H1 (cell line): ENCODE results near the gene TXNDC11. TPM values are rescaled to one million over a fixed set of nuclear protein-coding genes. Genes with fewer than 3 reads are reported as not detected.

ENCODE experiments used
- CTCF ChIA-PET: fragments of 300-600 bp; sonication (Branson Sonifier 250); formaldehyde crosslinking; loops from one replicate; lab custom pipeline; 2021; ENCODE audit not compliant: partially characterized antibody; lab: Charles Lee
- POLR2A ChIA-PET: fragments of 300-600 bp; sonication (Branson Sonifier 250); formaldehyde crosslinking; loops from one replicate; lab custom pipeline; 2021; ENCODE audit warnings: inconsistent platforms; ENCODE audit not compliant: partially characterized antibody; lab: Charles Lee
- DNase-seq, 2 experiments: peaks; one replicate each; pipeline versions ENCODE4 v3.0.0 to v3.0.0-alpha.2; 2010 to 2022; ENCODE audit warnings: low spot score in 2 of 2, low read depth in 1 of 2, mixed read lengths in 1 of 2
- FAIRE-seq: peaks from 2 replicates; lab custom pipeline; 2011; peaks lifted over from hg19 to GRCh38; lab: Jason Lieb, UNC
- H2AFZ ChIP-seq: 2 replicates; pipeline ENCODE4 v1.8.1; 2012; ENCODE audit warnings: low read length, inconsistent platforms
- H2AK5ac ChIP-seq: 2 replicates; pipeline ENCODE4 v1.6.1; 2013; ENCODE audit warnings: low read depth, low read length
- H2BK120ac ChIP-seq: replicated peaks from 2 replicates; pipeline ENCODE3; 2013; ENCODE audit warnings: low read depth, low read length, inconsistent platforms
- H2BK12ac ChIP-seq: 2 replicates; pipeline ENCODE4 v1.6.1; 2013; ENCODE audit warnings: low read depth, low read length
- H2BK15ac ChIP-seq: 2 replicates; pipeline ENCODE4 v1.6.1; 2013; ENCODE audit warnings: low read length
- H2BK20ac ChIP-seq: 2 replicates; pipeline ENCODE4 v1.6.1; 2013; ENCODE audit warnings: low read length
- H2BK5ac ChIP-seq: 2 replicates; pipeline ENCODE4 v1.6.1; 2013; ENCODE audit warnings: low read depth, low read length
- H3K14ac ChIP-seq: 2 replicates; pipeline ENCODE4 v1.6.1; 2013; ENCODE audit warnings: inconsistent platforms; ENCODE audit not compliant: insufficient read length
- H3K18ac ChIP-seq: 2 replicates; pipeline ENCODE4 v1.6.1; 2013; ENCODE audit warnings: low read length; ENCODE audit errors: extremely low read depth
- H3K23ac ChIP-seq: 2 replicates; pipeline ENCODE4 v1.6.1; 2013; ENCODE audit warnings: inconsistent platforms; ENCODE audit not compliant: insufficient read length
- H3K23me2 ChIP-seq: 2 replicates; pipeline ENCODE4 v1.6.1; 2013; ENCODE audit warnings: low read depth, low read length
- H3K27ac ChIP-seq: 2 replicates; pipeline ENCODE4 v1.6.1; 2011; ENCODE audit warnings: low read depth, low read length, inconsistent platforms
- H3K27me3 ChIP-seq, 4 experiments: replicated peaks in 1 of 4; 1 replicate in 1 of 4; 2 replicates in 3 of 4; pipeline versions ENCODE4 v1.6.1 to v1.8.1; 2011 to 2013; ENCODE audit warnings: low read length in 3 of 4, mild to moderate bottlenecking in 3 of 4, inconsistent platforms in 2 of 4, mixed read lengths in 2 of 4, moderate library complexity in 1 of 4; ENCODE audit not compliant: control insufficient read depth in 3 of 4, insufficient read depth in 3 of 4; ENCODE audit errors: extremely low read depth in 1 of 4
- H3K36me3 ChIP-seq, 4 experiments: 2 replicates each; pipeline versions ENCODE4 v1.6.1 to v1.8.1; 2011 to 2013; ENCODE audit warnings: mild to moderate bottlenecking in 4 of 4, low read length in 3 of 4, moderate library complexity in 2 of 4, control low read depth in 1 of 4, inconsistent platforms in 1 of 4; ENCODE audit not compliant: insufficient read depth in 4 of 4, control insufficient read depth in 2 of 4
- H3K4ac ChIP-seq: replicated peaks from 2 replicates; pipeline ENCODE3; 2013; ENCODE audit warnings: low read length, low read depth, mixed read lengths, inconsistent platforms; ENCODE audit not compliant: insufficient read length
- H3K4me1 ChIP-seq, 4 experiments: replicated peaks in 1 of 4; 1 replicate in 1 of 4; 2 replicates in 3 of 4; pipeline versions ENCODE4 v1.6.1 to v1.8.1; 2011 to 2013; ENCODE audit warnings: low read length in 3 of 4, inconsistent platforms in 2 of 4, mixed read lengths in 1 of 4; ENCODE audit not compliant: insufficient read depth in 4 of 4, control insufficient read depth in 3 of 4
- H3K4me2 ChIP-seq, 2 experiments: 2 replicates each; pipeline versions ENCODE4 v1.6.1 to v1.8.1; 2011 to 2013; ENCODE audit warnings: low read depth in 2 of 2, low read length in 2 of 2, control low read depth in 1 of 2, inconsistent platforms in 1 of 2, mild to moderate bottlenecking in 1 of 2; ENCODE audit not compliant: insufficient read depth in 1 of 2
- H3K4me3 ChIP-seq, 4 experiments: fragments of 200-600, 300-600 bp in 1 of 4; sonication (generic), shearing (Covaris generic), sonication (Bioruptor Twin) in 1 of 4; 2 replicates each; pipeline versions ENCODE4 v1.5.1 to v1.8.1; 2011 to 2016; ENCODE audit warnings: low read length in 4 of 4, low read depth in 3 of 4, control low read depth in 2 of 4, inconsistent platforms in 2 of 4, mild to moderate bottlenecking in 2 of 4, mixed read lengths in 1 of 4, moderate library complexity in 1 of 4; ENCODE audit not compliant: insufficient read depth in 2 of 4; ENCODE audit errors: extremely low read depth in 1 of 4
- H3K56ac ChIP-seq: replicated peaks from 2 replicates; pipeline ENCODE3; 2013; ENCODE audit warnings: low read depth, mild to moderate bottlenecking, mixed read lengths, low read length, inconsistent platforms; ENCODE audit not compliant: insufficient read length
- H3K79me1 ChIP-seq: 2 replicates; pipeline ENCODE4 v1.6.1; 2013; ENCODE audit warnings: low read depth, low read length, control low read depth
- H3K79me2 ChIP-seq, 2 experiments: 2 replicates each; pipeline versions ENCODE4 v1.6.1 to v1.8.1; 2012 to 2013; ENCODE audit warnings: low read length in 2 of 2, mild to moderate bottlenecking in 2 of 2, inconsistent platforms in 1 of 2; ENCODE audit not compliant: insufficient read depth in 2 of 2, control insufficient read depth in 1 of 2
- H3K9ac ChIP-seq, 4 experiments: replicated peaks in 1 of 4; 1 replicate in 1 of 4; 2 replicates in 3 of 4; pipeline versions ENCODE4 v1.6.1 to v1.8.1; 2011 to 2013; ENCODE audit warnings: low read depth in 3 of 4, low read length in 3 of 4, control low read depth in 2 of 4, mild to moderate bottlenecking in 2 of 4, moderate library complexity in 2 of 4, inconsistent platforms in 1 of 4; ENCODE audit errors: extremely low read depth in 1 of 4
- H3K9me3 ChIP-seq, 2 experiments: 2 replicates each; pipeline versions ENCODE4 v1.6.1 to v1.8.1; 2012 to 2013; ENCODE audit warnings: mild to moderate bottlenecking in 2 of 2, moderate library complexity in 2 of 2, control low read depth in 1 of 2, inconsistent platforms in 1 of 2, low read depth in 1 of 2, low read length in 1 of 2, mixed read lengths in 1 of 2; ENCODE audit not compliant: insufficient read depth in 2 of 2
- H4K20me1 ChIP-seq, 2 experiments: replicated peaks in 1 of 2; 2 replicates each; pipeline versions ENCODE3 to v1.8.1; 2011 to 2013; ENCODE audit warnings: inconsistent platforms in 2 of 2, low read length in 2 of 2, mild to moderate bottlenecking in 1 of 2; ENCODE audit not compliant: insufficient read depth in 2 of 2, control insufficient read depth in 1 of 2
- H4K5ac ChIP-seq: 2 replicates; pipeline ENCODE4 v1.6.1; 2013; ENCODE audit warnings: low read length, low read depth, mixed read lengths, inconsistent platforms; ENCODE audit not compliant: insufficient read length
- H4K8ac ChIP-seq: 2 replicates; pipeline ENCODE4 v1.8.0; 2013; ENCODE audit warnings: mild to moderate bottlenecking, moderate library complexity, low read length, inconsistent platforms; ENCODE audit not compliant: insufficient read depth; ENCODE audit errors: extremely low read depth
- H4K91ac ChIP-seq: replicated peaks from 2 replicates; pipeline ENCODE3; 2013; ENCODE audit warnings: low read length, mixed read lengths, inconsistent platforms; ENCODE audit not compliant: insufficient read length
- CTCF ChIP-seq, 3 experiments: IDR thresholded peaks; 1 replicate in 2 of 3; 2 replicates in 1 of 3; pipeline versions ENCODE4 v1.5.1 to v1.6.1; 2011; ENCODE audit warnings: low read length in 3 of 3, mild to moderate bottlenecking in 3 of 3, inconsistent platforms in 2 of 3, low read depth in 1 of 3, moderate library complexity in 1 of 3; ENCODE audit not compliant: insufficient read depth in 1 of 3; ENCODE audit errors: control extremely low read depth in 1 of 3
- EZH2 ChIP-seq: fragments of 200-600 bp; sonication (generic); IDR thresholded peaks from 2 replicates; pipeline ENCODE4 v1.7.1; 2012; ENCODE audit warnings: low read depth, mild to moderate bottlenecking, moderate library complexity, low read length, inconsistent platforms; ENCODE audit not compliant: severe bottlenecking
- KDM4A ChIP-seq: IDR thresholded peaks from one replicate; pipeline ENCODE4 v1.7.1; 2012; ENCODE audit warnings: low read depth, mild to moderate bottlenecking, moderate library complexity, low read length, inconsistent platforms; ENCODE audit not compliant: severe bottlenecking
- MAFK ChIP-seq: IDR thresholded peaks from 2 replicates; pipeline ENCODE4 v1.6.1; 2012; ENCODE audit warnings: low read depth, mild to moderate bottlenecking, improper control_type of control experiment, low read length
- TEAD4 ChIP-seq: IDR thresholded peaks from 2 replicates; pipeline ENCODE4 v1.6.1; 2012; ENCODE audit warnings: low read depth, low read length, inconsistent platforms, mixed read lengths
- USF2 ChIP-seq: IDR thresholded peaks from 2 replicates; pipeline ENCODE4 v1.6.1; 2011; ENCODE audit warnings: low read length, improper control_type of control experiment
- WGBS, 2 experiments: shearing (Covaris generic) in 1 of 2; methylation state at CpG; one replicate each; pipeline versions ENCODE4 v1.1.6 to v1.1.7; 2013 to 2015; ENCODE audit warnings: low lambda C conversion rate in 2 of 2, mixed read lengths in 2 of 2, inconsistent platforms in 1 of 2, low coverage in 1 of 2, missing lambda C conversion rate in 1 of 2; ENCODE audit not compliant: insufficient replicate concordance in 2 of 2, insufficient coverage in 1 of 2, insufficient read length in 1 of 2; ENCODE audit errors: extremely low coverage in 1 of 2, missing lambda C conversion rate in 1 of 2; 5-methylcytosine and 5-hydroxymethylcytosine counted together
- polyA plus RNA-seq, 7 experiments: library from polyadenylated mRNA; depleted of rRNA in 3 of 7; stranded (reverse) in 5 of 7; unstranded in 2 of 7; fragments of >200 nt in 5 of 7; fragments of 200-250 nt in 2 of 7; gene quantifications; 1 replicate in 5 of 7; 2 replicates in 1 of 7; 4 replicates in 1 of 7; pipeline versions ENCODE4 v1.2.1 to v1.2.3, GENCODE V29; 2011 to 2013; ENCODE audit warnings: missing spikeins in 2 of 7, mixed read lengths in 2 of 7
- total RNA-seq: library from RNA; stranded (reverse); fragmentation: NEBNext Ultra II Directional; extraction: Animal tissue kit (Norgen Biotek cat#: 25700); gene quantifications from 2 replicates; pipeline ENCODE4 v1.2.1, GENCODE V29; 2021
- TF ChIP-seq, protein P1 (sequence below): IDR thresholded peaks from 2 replicates; pipeline ENCODE4 v1.6.1; 2012; ENCODE audit warnings: low read length, inconsistent platforms

TXNDC11 gene
- total and polyA plus RNA-seq, 2 of the 8 experiments (the other 6 are each of a cell fraction or from before 2014, with no cell fraction given) = 13.5 to 13.8 TPM

GRCh38 chr16:11691771-11692170, 50.9 kb downstream of the TXNDC11 start:
- no peak overlapping the region for H4K5ac ChIP-seq
- no peak for FAIRE-seq
- 97% methylated on average over 10 of the region's 15 CpGs; no CpG with 5 or more reads in 1 of the 2 experiments for WGBS, 2 experiments
- TF ChIP-seq MAFK (no peak), EZH2 (no peak), TEAD4 (no peak), USF2 (no peak), KDM4A (no peak), CTCF (IDR thresholded peaks at IDR 0.05; ENCODE audit: control extremely low read depth in 1 of 3, insufficient read depth in 1 of 3, low read depth in 1 of 3, low read length in 3 of 3) (no peak)
- TF ChIP-seq, protein P1, sequence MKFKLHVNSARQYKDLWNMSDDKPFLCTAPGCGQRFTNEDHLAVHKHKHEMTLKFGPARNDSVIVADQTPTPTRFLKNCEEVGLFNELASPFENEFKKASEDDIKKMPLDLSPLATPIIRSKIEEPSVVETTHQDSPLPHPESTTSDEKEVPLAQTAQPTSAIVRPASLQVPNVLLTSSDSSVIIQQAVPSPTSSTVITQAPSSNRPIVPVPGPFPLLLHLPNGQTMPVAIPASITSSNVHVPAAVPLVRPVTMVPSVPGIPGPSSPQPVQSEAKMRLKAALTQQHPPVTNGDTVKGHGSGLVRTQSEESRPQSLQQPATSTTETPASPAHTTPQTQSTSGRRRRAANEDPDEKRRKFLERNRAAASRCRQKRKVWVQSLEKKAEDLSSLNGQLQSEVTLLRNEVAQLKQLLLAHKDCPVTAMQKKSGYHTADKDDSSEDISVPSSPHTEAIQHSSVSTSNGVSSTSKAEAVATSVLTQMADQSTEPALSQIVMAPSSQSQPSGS = no peak

More at GRCh38 chr16:11691771-11692170, 50.9 kb downstream of the TXNDC11 start:
- H3K4me3 ChIP-seq = no peak overlapping the region
- no peak overlapping the region for H2BK5ac ChIP-seq
- no peak overlapping the region; the same call in 1 of the 2 replicates for H3K27ac ChIP-seq
- H3K4me2 ChIP-seq = no peak overlapping the region
- no peaks in the 10 kb centered on the region for H3K9me3 ChIP-seq
- H2AK5ac ChIP-seq = no peak overlapping the region
- H3K9ac ChIP-seq = no peak overlapping the region
- H3K14ac ChIP-seq = no peak overlapping the region
- H3K36me3 ChIP-seq = peaks cover 0 to 21% (median 10%) of the 10 kb centered on the region in 4 experiments; a peak in 6 of 8 replicates
- H4K91ac ChIP-seq = no peak overlapping the region
- no peaks in the 10 kb centered on the region for H4K20me1 ChIP-seq
- no peak overlapping the region for H3K4ac ChIP-seq
- ChIA-PET POLR2A (interaction anchor here (1.2 to 1.8 kb wide), 3 partner anchors 13 to 51 kb away, joined by 4 to 6 read pairs (median 5); partner anchors contain the start of gene TXNDC11), CTCF (interaction anchor here (0.8 to 1.7 kb wide), 4 partner anchors 14 to 306 kb away, joined by 3 to 5 read pairs (median 4); no protein-coding TSS in a partner anchor)
- no peaks in the 10 kb centered on the region for H3K23me2 ChIP-seq
- H3K27me3 ChIP-seq = no peaks in the 10 kb centered on the region
- no peak overlapping the region for H3K23ac ChIP-seq
- no peak overlapping the region for H2BK20ac ChIP-seq
- no peak overlapping the region for H2BK15ac ChIP-seq
- H3K4me1 ChIP-seq = no peaks in the 10 kb centered on the region
- no peak overlapping the region for H2AFZ ChIP-seq
- peaks cover 5% of the 10 kb centered on the region for H3K79me1 ChIP-seq
- H3K56ac ChIP-seq = no peak overlapping the region
- no peak for DNase-seq
- no peaks in the 10 kb centered on the region for H3K79me2 ChIP-seq
- no peak overlapping the region for H2BK120ac ChIP-seq
- H4K8ac ChIP-seq = no peak overlapping the region
- H3K18ac ChIP-seq = no peak overlapping the region
- H2BK12ac ChIP-seq = no peak overlapping the region
